ENCODE data around the gene EEF2.
"Not testable (repeated sequence)": the region's sequence is repeated elsewhere in the genome, so short reads cannot be mapped to it uniquely, and the experiment has no call there.

The EEF2 gene

DNA sequence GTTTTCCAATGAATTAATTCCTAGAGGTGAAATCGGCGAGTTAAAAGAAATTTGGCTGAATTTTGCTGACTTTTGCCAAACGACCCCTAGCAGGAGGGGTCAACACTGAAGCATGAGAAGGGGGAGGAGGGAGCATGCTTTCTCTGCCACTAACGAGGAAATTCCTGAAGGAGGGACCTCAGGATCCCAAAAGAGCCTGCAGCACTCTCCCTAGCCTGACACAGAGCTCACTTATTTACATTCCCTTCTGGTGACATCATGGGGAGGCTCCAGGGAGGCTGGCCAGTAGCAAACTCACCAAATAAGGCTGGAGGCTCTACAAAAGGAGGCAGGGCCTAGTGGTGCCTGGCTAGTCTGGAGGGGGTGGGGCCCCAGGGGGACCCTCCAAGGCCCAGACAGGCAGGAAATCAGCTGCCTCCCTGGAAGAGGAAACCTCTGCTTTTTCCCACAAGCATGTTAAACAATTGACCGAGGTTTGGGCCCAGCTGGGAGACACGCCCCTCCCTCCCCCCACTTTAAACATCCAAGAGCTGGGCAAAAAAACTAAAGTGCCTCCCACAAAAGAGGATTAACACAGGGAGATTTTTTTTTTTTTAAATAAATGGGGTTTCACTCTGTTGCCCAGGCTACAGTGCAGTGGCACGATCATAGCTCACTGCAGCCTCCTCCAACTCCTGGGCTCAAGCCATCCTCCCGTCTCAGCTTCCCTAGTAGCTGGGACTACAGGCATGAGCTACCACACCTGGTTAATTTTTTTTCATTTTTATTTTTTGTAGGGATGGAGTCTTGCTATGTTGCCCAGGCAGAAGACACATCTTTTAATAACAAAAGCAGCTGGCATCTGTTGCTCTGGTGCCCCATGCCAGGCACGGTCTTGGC lies 16.5 kb downstream of the EEF2 start:
- peak; percentile 98 for FAIRE-seq

GRCh38 chr19:3967983-3968382 lies 17.3 kb downstream of the EEF2 start:
- not testable (repeated sequence) for FAIRE-seq

- no peak for FAIRE-seq
These were observed 18.9 kb downstream of the EEF2 start for GRCh38 chr19:3966051-3967017.

GRCh38 chr19:3964256-3965194 lies 20.7 kb downstream of the EEF2 start:
- no peak for FAIRE-seq

GRCh38 chr19:3963458-3964255 lies 21.6 kb downstream of the EEF2 start:
- no peak for FAIRE-seq

DNA sequence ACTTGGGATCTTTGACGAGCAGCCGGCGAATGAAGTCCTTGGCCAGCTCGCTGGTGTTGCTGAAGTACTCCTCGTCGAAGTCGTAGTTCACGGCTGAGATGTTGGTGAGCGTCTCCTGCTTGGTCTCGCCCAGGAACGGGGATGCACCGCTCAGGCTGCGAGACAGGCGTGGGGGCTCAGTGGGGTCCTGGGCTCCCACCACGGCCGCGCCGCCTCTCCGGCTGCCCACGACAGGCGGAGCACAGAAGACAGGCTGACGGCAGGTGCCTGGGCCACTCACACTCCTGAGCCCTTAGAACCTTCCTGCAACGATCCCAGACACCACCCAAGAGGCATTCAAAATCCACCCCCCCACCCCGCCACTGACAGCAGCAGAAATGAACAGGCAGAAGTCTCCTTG lies 24.3 kb downstream of the EEF2 start:
- FAIRE-seq: no peak

DNA sequence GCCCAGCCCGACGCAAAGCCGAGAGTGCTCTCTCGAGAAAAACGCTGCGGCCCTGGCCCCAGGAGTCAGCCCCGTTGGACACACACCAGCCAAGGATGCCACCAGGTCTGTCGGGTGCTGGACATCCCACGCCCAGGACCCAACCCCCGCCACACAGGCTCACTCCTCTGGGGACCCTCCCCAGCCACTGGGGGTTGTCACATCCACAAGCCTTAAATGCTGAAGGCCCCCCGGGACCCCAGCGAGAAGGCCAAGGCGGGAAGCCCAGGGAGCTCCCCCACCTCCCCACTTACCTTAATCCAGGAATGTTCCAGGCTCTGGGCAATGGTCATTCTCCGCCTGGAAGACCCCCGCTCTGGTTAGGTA lies 25.5 kb downstream of the EEF2 start:
- no peak for FAIRE-seq

- FAIRE-seq: no peak
These were observed 26.2 kb downstream of the EEF2 start for GRCh38 chr19:3958836-3959765.

- FAIRE-seq: no peak
These were observed 29.6 kb downstream of the EEF2 start for GRCh38 chr19:3955688-3956087.

DNA sequence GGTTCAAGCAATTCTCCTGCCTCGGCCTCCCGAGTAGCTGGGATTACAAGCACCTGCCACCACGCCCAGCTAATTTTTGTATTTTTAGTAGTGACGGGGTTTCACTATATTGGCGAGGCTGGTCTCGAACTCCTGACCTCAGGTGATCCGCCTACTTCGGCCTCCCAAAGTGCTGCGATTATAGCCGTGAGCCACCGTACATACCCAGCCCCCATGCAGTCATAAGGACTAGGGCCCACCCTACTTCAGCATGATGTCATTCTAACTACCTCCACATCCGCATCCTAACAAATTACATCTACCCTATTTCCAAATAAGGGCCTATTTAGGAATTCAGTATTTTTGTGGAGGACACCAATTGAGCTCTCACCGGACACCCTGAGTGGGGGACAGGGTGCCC lies 30.0 kb downstream of the EEF2 start:
- not testable (repeated sequence) for FAIRE-seq

- no peak for FAIRE-seq
These were observed 31.2 kb downstream of the EEF2 start for GRCh38 chr19:3954107-3954506.

GRCh38 chr19:3952755-3953276 lies 32.4 kb downstream of the EEF2 start:
- not testable (repeated sequence) for FAIRE-seq

GRCh38 chr19:3950871-3951861 lies 34.1 kb downstream of the EEF2 start:
- FAIRE-seq: peak; percentile 64

- no peak for FAIRE-seq
These were observed 35.0 kb downstream of the EEF2 start for GRCh38 chr19:3949997-3950859.

DNA sequence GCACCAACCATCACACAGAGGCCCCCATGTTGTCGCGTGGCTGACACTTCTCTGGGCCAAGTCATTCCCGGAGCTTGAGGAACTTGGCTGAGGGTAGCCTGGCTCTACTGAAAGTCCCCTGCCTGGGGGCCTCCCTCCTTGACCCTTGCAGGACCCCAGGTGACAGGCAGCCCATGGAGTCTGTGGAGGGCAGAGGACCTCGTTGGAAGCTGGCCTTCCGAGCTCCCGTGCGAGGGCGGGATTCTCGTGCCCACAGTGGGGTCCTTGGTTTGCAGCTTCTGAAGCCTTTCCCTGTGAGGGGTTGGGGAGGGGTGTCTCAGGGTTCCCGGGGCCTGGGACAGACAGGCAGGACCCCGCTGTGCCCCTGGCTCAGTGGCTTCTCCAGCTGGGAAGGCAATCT lies 36.0 kb downstream of the EEF2 start:
- no peak for FAIRE-seq

DNA sequence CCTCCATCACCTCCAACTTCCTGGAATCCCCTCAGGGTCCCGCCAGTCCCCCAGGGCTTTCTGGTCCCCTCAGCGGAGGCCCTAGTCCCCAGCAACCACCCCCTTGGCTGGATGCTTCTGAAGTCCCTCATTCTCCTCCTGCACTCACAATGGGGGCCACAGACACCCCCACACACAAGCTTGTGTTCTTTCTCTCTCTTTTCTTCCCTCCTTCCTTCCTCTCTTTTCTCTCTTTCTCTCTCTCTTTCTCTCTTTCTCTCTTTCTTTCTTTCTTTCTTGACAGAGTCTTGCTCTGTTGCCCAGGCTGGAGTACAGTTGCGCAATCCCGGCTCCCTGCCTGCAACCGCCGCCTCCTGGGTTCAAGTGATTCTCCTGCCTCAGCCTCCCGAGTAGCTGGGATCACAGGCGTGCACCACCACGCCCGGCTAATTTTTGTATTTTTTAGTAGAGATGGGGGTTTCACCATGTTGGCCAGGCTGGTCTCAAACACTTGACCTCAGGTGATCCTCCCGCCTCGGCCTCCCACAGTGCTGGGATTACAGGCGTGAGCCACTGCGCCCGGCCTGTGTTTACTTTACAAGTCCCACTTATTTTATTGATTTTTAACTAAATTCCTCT lies 37.8 kb downstream of the EEF2 start:
- FAIRE-seq: not testable (repeated sequence)

DNA sequence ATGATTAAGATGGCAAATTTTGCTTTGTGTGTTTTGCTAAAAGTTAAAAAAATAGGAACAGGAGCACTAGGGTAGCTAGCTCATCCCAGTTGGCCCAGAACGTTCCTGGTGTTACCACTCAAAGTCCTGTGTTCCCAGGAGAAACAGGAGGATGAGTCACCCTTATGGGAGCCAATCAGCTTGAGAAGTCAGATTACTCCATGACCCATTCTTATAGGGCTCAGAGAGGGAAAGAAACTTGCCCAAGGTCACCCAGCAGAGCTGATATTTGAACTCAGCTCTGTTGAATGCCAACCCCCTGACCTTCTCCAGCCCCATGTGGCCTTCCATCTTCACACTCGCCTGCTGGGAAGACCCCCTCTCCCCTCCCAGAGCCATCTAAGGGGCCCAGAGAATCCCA lies 39.4 kb downstream of the EEF2 start:
- peak; percentile 92 for FAIRE-seq

Data from G401.6 (cell line).